ENCODE data around the gene CCRL2.
A peak's percentile ranks its signal among the peaks of the same experiment; 100 is the strongest.

The CCRL2 gene, protein sequence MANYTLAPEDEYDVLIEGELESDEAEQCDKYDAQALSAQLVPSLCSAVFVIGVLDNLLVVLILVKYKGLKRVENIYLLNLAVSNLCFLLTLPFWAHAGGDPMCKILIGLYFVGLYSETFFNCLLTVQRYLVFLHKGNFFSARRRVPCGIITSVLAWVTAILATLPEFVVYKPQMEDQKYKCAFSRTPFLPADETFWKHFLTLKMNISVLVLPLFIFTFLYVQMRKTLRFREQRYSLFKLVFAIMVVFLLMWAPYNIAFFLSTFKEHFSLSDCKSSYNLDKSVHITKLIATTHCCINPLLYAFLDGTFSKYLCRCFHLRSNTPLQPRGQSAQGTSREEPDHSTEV

DNA sequence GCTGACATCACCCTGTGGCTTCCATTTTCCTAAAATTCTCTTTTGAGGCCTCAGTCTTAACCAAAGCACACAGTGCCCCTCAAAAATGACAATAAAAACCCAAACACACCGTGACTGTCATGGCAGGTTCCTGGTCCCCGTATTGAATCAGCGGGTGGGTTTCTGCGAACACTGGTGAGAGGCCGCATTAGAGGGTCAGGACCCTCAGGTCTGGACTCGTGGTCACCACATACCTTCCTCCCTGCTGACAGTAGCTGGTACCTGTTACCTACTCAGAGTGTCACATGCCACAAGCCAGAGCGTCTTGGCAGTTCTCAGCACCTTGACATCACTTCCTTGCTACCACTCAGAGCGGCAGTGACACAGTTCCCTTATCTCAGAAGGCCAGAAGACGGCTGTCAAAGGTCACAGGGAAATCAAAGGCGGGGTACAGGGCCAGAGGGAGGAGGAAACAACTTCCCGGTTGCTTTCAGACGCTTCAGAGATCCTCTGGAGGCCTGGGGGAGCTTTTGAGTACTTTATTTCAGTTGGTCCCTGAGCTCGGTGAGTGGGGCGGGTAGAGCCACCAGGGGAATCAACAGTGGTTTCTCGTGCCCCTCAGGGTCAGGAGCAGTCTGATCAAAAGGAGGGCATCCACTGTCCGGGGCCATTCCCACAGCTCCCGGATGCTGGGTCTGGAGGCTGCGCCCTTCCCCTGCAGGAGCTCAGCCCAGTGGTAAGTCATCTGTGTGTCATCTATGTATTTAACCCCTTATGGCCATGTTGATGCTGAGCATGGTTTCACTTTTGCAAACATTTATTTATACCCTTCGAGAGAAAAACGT lies at the start of gene CCRL2, which contains the start of gene CCR5AS:
CCRL2 (plus strand) TSS at position 472 of the 824 bp plus-strand sequence. CDS start 821 bp downstream, outside the sequence.
CCR5AS (minus strand) TSS at position 279 of the 824 bp plus-strand sequence.
- DNase-seq, result peak; percentile 14

GRCh38 chr3:46358466-46358865 lies 48.6 kb upstream of the CCRL2 start:
- no peak for DNase-seq

DNA sequence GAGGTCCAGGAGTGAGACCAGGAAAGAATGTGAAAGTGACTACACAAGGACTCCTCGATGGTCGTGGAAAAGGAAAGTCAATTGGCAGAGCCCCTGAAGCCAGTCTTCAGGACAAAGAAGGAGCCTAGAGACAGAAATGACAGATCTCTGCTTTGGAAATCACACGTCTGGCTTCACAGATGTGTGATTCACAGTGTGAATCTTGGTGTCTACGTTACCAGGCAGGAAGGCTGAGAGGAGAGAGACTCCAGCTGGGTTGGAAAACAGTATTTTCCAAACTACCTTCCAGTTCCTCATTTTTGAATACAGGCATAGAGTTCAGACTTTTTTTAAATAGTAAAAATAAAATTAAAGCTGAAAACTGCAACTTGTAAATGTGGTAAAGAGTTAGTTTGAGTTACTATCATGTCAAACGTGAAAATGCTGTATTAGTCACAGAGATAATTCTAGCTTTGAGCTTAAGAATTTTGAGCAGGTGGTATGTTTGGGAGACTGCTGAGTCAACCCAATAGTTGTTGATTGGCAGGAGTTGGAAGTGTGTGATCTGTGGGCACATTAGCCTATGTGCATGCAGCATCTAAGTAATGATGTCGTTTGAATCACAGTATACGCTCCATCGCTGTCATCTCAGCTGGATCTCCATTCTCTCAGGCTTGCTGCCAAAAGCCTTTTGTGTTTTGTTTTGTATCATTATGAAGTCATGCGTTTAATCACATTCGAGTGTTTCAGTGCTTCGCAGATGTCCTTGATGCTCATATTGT lies 47.1 kb upstream of the CCRL2 start:
- DNase-seq, result no peak

DNA sequence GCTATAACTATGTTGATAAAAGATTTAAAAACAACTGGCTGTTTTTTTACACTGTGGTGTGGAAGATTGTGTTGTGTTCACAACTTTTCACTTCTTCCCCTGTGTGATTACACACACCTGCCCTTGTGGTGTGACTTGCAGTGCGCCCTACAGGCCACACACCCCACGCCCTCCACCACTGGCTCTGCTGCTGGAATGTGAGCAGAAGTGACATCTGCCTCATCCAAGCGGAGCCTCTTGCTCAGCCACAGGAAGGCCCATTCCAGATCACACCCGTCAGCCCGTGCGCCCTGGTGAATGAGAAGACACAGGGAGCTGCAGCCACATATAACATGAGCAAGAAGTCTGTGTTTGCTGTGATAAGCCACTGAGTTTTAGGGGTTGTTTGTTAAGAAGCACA lies 46.2 kb upstream of the CCRL2 start:
- DNase-seq, result no peak

DNA sequence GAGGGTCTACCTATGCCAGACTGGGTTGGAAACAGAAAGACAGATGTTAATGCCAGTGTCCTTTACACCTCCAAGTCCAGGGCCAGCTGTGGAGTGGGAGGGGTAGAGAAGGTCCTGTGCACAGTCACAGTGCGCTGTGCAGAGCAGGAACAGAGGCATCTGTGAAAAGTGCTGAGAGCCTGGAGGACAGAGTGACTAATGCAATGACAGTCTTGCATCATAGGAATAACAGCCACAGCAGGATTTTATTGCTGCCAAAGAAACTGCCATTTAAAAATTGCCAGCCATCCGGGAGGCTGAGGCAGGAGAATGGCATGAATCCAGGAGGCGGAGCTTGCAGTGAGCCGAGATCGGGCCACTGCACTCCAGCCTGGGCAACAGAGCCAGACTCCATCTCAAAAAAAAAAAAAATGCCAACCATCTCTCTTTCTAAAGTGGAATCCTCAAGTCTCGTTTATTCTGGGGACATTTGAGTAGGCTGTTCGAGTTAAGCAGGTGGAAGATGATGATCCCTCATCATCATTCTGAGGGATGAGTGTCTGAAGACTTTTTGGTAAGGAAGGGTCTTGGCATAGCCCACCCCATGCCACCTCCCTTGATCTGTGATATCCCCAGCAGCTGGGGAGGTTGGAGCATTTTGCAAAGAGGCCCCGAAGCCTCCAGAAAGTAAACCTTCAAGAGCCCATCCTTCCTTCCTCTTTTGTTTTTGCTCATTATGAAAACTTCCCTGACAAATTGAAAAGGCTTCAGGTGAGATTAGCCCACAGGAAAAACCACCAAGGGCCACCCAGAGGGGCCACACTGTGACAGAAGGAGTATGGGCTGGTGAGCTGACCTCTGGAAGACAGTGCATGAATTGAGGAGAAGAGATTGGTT lies 45.4 kb upstream of the CCRL2 start:
- DNase-seq, result no peak

DNA sequence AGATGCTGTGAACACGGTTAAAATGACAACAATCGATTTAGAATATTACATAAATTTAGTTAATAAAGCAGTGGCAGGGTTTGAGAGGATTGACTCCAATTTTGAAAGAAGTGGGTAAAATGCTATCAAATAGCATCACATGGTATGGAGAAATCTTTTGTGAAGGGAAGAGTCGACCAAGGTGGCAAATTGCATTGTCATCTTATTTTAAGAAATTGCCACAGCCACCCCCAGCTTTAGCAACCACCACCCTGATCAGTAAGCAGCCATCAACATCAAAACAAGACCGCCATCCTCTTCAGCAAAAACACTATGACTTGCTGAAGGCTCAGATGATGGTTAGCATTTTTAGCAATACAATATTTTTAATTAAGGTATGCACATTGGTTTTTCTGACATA lies 42.0 kb upstream of the CCRL2 start:
- DNase-seq, result no peak

- DNase-seq, result no peak
Observed at GRCh38 chr3:46365737-46366524, 41.1 kb upstream of the CCRL2 start.

- DNase-seq, result no peak
Observed at GRCh38 chr3:46367811-46368210, 39.2 kb upstream of the CCRL2 start.

GRCh38 chr3:46368569-46368968 lies 38.5 kb upstream of the CCRL2 start:
- DNase-seq, result peak; percentile 29

DNA sequence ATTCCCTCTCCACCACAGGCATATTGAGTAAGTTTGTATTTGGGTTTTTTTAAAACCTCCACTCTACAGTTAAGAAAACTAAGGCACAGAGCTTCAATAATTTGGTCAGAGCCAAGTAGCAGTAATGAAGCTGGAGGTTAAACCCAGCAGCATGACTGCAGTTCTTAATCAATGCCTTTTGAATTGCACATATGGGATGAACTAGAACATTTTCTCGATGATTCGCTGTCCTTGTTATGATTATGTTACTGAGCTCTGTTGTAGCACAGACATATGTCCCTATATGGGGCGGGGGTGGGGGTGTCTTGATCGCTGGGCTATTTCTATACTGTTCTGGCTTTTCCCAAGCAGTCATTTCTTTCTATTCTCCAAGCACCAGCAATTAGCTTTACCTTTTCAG lies 37.9 kb upstream of the CCRL2 start:
- DNase-seq, result no peak

GRCh38 chr3:46369675-46370132 lies 37.4 kb upstream of the CCRL2 start:
- DNase-seq, result no peak

GRCh38 chr3:46370839-46371518 lies 36.1 kb upstream of the CCRL2 start, which contains the start of gene CCR5:
TSS of gene CCR5 (plus strand) at chr3:46370946. CDS start at chr3:46372903, 1,957 bp downstream.
- DNase-seq, result peak; percentile 49

GRCh38 chr3:46371519-46372340 lies 35.3 kb upstream of the CCRL2 start:
- DNase-seq, result no peak

DNA sequence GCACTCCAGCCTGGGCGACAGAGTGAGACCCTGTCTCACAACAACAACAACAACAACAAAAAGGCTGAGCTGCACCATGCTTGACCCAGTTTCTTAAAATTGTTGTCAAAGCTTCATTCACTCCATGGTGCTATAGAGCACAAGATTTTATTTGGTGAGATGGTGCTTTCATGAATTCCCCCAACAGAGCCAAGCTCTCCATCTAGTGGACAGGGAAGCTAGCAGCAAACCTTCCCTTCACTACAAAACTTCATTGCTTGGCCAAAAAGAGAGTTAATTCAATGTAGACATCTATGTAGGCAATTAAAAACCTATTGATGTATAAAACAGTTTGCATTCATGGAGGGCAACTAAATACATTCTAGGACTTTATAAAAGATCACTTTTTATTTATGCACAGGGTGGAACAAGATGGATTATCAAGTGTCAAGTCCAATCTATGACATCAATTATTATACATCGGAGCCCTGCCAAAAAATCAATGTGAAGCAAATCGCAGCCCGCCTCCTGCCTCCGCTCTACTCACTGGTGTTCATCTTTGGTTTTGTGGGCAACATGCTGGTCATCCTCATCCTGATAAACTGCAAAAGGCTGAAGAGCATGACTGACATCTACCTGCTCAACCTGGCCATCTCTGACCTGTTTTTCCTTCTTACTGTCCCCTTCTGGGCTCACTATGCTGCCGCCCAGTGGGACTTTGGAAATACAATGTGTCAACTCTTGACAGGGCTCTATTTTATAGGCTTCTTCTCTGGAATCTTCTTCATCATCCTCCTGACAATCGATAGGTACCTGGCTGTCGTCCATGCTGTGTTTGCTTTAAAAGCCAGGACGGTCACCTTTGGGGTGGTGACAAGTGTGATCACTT lies 34.3 kb upstream of the CCRL2 start:
- peak; percentile 63 for DNase-seq

GRCh38 chr3:46374755-46375154 lies 32.3 kb upstream of the CCRL2 start:
- no peak for DNase-seq

DNA sequence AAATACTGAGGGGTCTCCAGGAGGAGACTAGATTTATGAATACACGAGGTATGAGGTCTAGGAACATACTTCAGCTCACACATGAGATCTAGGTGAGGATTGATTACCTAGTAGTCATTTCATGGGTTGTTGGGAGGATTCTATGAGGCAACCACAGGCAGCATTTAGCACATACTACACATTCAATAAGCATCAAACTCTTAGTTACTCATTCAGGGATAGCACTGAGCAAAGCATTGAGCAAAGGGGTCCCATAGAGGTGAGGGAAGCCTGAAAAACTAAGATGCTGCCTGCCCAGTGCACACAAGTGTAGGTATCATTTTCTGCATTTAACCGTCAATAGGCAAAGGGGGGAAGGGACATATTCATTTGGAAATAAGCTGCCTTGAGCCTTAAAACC lies 31.8 kb upstream of the CCRL2 start:
- DNase-seq, result no peak

- DNase-seq, result no peak
Observed at GRCh38 chr3:46375814-46376213, 31.2 kb upstream of the CCRL2 start.

GRCh38 chr3:46378426-46378942 lies 28.6 kb upstream of the CCRL2 start:
- peak; percentile 75 for DNase-seq
